C1 segment of cervical spinal cord (tissue), 14 donors: ENCODE results near the gene SGMS1.
A peak's percentile ranks its signal among the peaks of the same experiment; 100 is the strongest.
"Not testable (repeated sequence)": the region's sequence is repeated elsewhere in the genome, so short reads cannot be mapped to it uniquely, and the experiment has no call there.

Experiments used
- DNase-seq, 14 donors: peaks; one replicate each; lab custom pipeline; 2025; lab: John Stamatoyannopoulos, UW

SGMS1 gene

GRCh38 chr10:50511492-50512213 is 112.1 kb downstream of the SGMS1 start:
- no peak for DNase-seq

GRCh38 chr10:50510517-50511473 is 113.0 kb downstream of the SGMS1 start:
- DNase-seq: no peak

GRCh38 chr10:50508315-50509051 is 115.3 kb downstream of the SGMS1 start:
- no peak for DNase-seq

GRCh38 chr10:50506861-50507573 is 116.7 kb downstream of the SGMS1 start:
- peak in 11 of 14 donors; percentile 42 to 87 (median 65) for DNase-seq

GRCh38 chr10:50504389-50504788 is 119.4 kb downstream of the SGMS1 start:
- no peak for DNase-seq

GRCh38 chr10:50503661-50504320 is 120.0 kb downstream of the SGMS1 start:
- no peak for DNase-seq

- not testable (repeated sequence) for DNase-seq
These were observed 120.6 kb downstream of the SGMS1 start for GRCh38 chr10:50503156-50503555.

GRCh38 chr10:50501924-50502452 is 121.8 kb downstream of the SGMS1 start:
- no peak for DNase-seq

GRCh38 chr10:50501478-50501877 is 122.3 kb downstream of the SGMS1 start:
- DNase-seq: no peak

- DNase-seq: no peak
These were observed 125.3 kb downstream of the SGMS1 start for GRCh38 chr10:50498465-50498864.

- no peak for DNase-seq
These were observed 126.0 kb downstream of the SGMS1 start for GRCh38 chr10:50497758-50498157.

GRCh38 chr10:50496228-50496627 is 127.5 kb downstream of the SGMS1 start:
- no peak for DNase-seq

- no peak for DNase-seq
These were observed 133.5 kb downstream of the SGMS1 start for GRCh38 chr10:50490241-50490640.

GRCh38 chr10:50484550-50484949 is 139.2 kb downstream of the SGMS1 start:
- not testable (repeated sequence) for DNase-seq

GRCh38 chr10:50480054-50481007 is 143.4 kb downstream of the SGMS1 start:
- no peak for DNase-seq

- DNase-seq: no peak
These were observed 146.2 kb downstream of the SGMS1 start for GRCh38 chr10:50477287-50478203.

- no peak for DNase-seq
These were observed 150.0 kb downstream of the SGMS1 start for GRCh38 chr10:50473756-50474155.

GRCh38 chr10:50472914-50473313 is 150.8 kb downstream of the SGMS1 start:
- DNase-seq: no peak
